GM21737 (cell line): ENCODE data around the gene CPED1.
"Not testable (repeated sequence)": the region's sequence is repeated elsewhere in the genome, so short reads cannot be mapped to it uniquely, and the experiment has no call there.

ENCODE experiments used
- ATAC-seq: cut with Tn5 transposase; IDR thresholded peaks from one replicate; pipeline ENCODE4 v1.9.1; 2021; ENCODE audit warnings: mild to moderate bottlenecking, moderate library complexity; ENCODE audit not compliant: unreplicated experiment

CPED1 gene

GRCh38 chr7:120994512-120995410 lies 6.2 kb downstream of the CPED1 start:
- ATAC-seq = no peak

- no peak for ATAC-seq
Measured at GRCh38 chr7:120995654-120996053, 7.1 kb downstream of the CPED1 start.

- ATAC-seq = no peak
Measured at GRCh38 chr7:120996333-120996987, 7.9 kb downstream of the CPED1 start.

GRCh38 chr7:120996988-120997345 lies 8.5 kb downstream of the CPED1 start:
- ATAC-seq = no peak

GRCh38 chr7:120997882-120998474 lies 9.5 kb downstream of the CPED1 start:
- ATAC-seq = no peak

GRCh38 chr7:120998520-120998919 lies 10.0 kb downstream of the CPED1 start:
- ATAC-seq = no peak

GRCh38 chr7:120998996-120999565 lies 10.6 kb downstream of the CPED1 start:
- no peak for ATAC-seq

- no peak for ATAC-seq
Measured at GRCh38 chr7:121000081-121000983, 11.8 kb downstream of the CPED1 start.

GRCh38 chr7:121001234-121001906 lies 12.9 kb downstream of the CPED1 start:
- ATAC-seq = no peak

- ATAC-seq = no peak
Measured at GRCh38 chr7:121002048-121002756, 13.7 kb downstream of the CPED1 start.

- ATAC-seq = no peak
Measured at GRCh38 chr7:121002757-121003200, 14.3 kb downstream of the CPED1 start.

- no peak for ATAC-seq
Measured at GRCh38 chr7:121003986-121004685, 15.6 kb downstream of the CPED1 start.

GRCh38 chr7:121005058-121005457 lies 16.5 kb downstream of the CPED1 start:
- not testable (repeated sequence) for ATAC-seq

GRCh38 chr7:121005996-121006584 lies 17.6 kb downstream of the CPED1 start:
- no peak for ATAC-seq

- no peak for ATAC-seq
Measured at GRCh38 chr7:121006711-121007315, 18.3 kb downstream of the CPED1 start.

GRCh38 chr7:121008816-121009215 lies 20.3 kb downstream of the CPED1 start:
- ATAC-seq = no peak

- no peak for ATAC-seq
Measured at GRCh38 chr7:121011401-121011800, 22.9 kb downstream of the CPED1 start.
